Breast epithelium (tissue), 3 donors: ENCODE data around the gene NLRP10.

Experiments used
- POLR2AphosphoS5 ChIP-seq, 3 donors: sonication (generic); formaldehyde crosslinking; IDR thresholded peaks; one replicate each; pipeline ENCODE4 v1.6.1; 2017; ENCODE audit warnings: antibody characterized with exemption in 3 of 3
- TF ChIP-seq, protein P1 (sequence below), 3 donors: fragments of 450-650 bp; IDR thresholded peaks; one replicate each; pipeline ENCODE4 v1.5.1; 2016 to 2017; ENCODE audit warnings: antibody characterized with exemption in 3 of 3, mild to moderate bottlenecking in 3 of 3, moderate library complexity in 3 of 3

DNA sequence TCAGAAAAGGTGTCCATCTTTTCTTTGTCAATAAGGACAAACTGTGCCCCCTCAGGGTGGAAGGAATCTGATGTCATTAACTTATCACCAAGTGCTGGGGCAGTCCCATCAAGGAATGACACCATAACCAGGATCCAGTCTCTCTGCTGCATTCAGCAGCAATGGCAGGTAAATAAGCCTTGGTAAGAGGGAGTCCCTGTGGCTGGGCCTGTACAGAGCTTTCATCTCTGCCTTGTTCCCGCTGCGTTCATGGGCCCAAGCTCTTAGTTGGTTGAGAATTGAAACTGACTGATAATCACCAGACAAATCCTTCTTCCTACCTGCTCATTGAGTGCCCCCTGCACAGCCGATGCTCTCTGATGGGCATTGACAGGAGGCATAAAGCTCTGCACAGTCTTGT lies 44.6 kb upstream of the NLRP10 start:
- TF ChIP-seq, protein P1, sequence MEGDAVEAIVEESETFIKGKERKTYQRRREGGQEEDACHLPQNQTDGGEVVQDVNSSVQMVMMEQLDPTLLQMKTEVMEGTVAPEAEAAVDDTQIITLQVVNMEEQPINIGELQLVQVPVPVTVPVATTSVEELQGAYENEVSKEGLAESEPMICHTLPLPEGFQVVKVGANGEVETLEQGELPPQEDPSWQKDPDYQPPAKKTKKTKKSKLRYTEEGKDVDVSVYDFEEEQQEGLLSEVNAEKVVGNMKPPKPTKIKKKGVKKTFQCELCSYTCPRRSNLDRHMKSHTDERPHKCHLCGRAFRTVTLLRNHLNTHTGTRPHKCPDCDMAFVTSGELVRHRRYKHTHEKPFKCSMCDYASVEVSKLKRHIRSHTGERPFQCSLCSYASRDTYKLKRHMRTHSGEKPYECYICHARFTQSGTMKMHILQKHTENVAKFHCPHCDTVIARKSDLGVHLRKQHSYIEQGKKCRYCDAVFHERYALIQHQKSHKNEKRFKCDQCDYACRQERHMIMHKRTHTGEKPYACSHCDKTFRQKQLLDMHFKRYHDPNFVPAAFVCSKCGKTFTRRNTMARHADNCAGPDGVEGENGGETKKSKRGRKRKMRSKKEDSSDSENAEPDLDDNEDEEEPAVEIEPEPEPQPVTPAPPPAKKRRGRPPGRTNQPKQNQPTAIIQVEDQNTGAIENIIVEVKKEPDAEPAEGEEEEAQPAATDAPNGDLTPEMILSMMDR (IDR thresholded peaks at IDR 0.05): no peak
- no peak for TF ChIP-seq POLR2AphosphoS5 (IDR thresholded peaks at IDR 0.05)
